HG03064 (cell line): ENCODE measurements around the gene KDM7A.
"Not testable (repeated sequence)": the region's sequence is repeated elsewhere in the genome, so short reads cannot be mapped to it uniquely, and the experiment has no call there.

Experiments
- ATAC-seq: cut with Tn5 transposase; IDR thresholded peaks from one replicate; pipeline ENCODE4 v1.9.1; 2021; ENCODE audit warnings: low read depth; ENCODE audit not compliant: unreplicated experiment

Gene KDM7A

DNA sequence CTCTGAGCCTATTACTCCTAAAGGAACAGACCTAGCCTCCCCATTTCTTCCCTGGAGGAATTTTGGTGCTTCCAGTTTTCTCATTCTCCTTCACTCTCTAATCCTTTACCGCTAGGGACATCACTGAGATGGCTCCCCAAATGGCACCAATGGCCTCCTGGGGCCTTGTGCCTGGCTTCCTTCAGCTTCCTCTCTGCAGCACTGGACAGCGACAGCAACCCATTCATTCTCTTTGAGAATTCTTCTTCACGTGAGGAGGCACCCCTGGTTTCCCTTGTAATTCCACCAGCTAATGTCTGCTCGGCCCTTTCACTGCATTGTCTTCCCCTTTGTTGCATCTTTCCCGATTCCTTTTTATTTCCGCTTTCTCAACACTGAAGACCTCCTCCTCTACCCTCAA lies 24.6 kb upstream of the KDM7A start:
- no peak for ATAC-seq

GRCh38 chr7:140200061-140200989 lies 23.5 kb upstream of the KDM7A start:
- no peak for ATAC-seq

- ATAC-seq, result no peak
Observed at GRCh38 chr7:140197938-140198337, 21.2 kb upstream of the KDM7A start.

DNA sequence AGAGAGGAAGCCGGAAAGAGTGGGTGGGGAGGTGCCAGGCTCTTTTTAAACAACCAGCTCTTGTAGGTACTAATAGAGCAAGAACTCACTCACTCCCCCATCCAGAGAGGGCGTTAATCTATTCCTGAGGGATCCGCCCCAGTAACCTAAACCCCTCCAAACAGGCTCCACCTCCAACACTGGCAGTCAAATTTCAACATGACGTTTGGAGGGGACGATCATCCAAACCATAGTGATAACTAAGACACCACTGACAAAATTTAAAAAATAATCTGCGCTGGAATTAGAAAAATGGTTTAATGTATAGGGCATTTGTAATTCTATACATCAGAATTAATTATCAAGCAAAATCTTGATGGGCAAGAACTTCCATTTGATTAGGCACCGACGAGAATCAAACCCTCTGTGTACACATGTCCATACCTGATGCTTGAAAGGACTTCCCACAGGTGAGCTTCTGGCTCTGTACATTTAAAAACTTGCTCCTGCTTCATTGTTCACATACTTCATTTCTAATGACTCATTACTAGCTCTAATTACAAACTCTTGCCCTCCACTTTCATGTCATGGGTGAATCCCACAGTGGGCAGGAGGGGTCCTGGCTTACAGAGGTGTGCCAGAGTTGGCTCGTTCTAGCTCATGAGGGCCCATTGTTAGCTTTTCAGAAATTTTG lies 20.6 kb upstream of the KDM7A start:
- no peak for ATAC-seq

GRCh38 chr7:140196361-140197217 lies 19.8 kb upstream of the KDM7A start:
- ATAC-seq, result no peak

DNA sequence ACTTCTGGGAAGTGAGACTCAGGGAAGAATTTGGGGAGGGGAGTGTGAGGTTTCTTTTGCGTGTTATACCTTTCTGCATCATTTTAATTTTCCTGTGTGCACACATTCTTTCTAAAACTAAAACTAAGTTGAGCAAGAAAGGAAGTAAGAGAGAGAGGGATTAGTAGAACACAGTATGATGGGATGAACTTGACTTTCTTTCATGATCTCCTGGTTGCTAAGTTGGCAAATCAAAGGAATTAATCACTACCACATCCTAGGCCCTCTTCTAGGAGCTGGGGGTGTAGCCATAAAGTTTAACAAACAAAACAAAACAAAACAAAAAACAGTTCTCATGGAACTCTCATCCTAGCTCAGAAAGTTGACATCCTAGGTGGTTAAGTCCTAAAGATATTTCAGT lies 19.1 kb upstream of the KDM7A start:
- ATAC-seq, result no peak

- no peak for ATAC-seq
Observed at GRCh38 chr7:140192620-140193019, 15.8 kb upstream of the KDM7A start.

- ATAC-seq, result no peak
Observed at GRCh38 chr7:140192176-140192575, 15.4 kb upstream of the KDM7A start.

DNA sequence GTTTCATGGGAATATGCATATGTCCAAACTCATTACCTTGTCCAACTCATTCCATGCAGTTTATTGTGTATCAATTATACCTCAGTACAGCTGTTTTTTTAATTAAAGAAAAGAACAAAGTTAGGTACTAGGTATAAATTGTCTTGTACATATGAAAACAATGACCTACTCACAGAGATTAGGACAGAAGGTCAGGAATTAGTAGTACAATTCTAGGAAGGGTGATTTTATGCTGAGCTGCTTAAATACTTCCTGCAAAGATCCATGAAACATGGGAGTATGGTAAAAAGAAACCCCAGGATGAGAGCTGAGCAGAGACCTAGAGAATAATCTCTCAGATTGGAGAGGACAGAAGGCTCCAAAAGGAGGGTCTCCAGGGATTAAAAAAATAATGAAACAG lies 13.8 kb upstream of the KDM7A start:
- no peak for ATAC-seq

- no peak for ATAC-seq
Observed at GRCh38 chr7:140189917-140190316, 13.1 kb upstream of the KDM7A start.

DNA sequence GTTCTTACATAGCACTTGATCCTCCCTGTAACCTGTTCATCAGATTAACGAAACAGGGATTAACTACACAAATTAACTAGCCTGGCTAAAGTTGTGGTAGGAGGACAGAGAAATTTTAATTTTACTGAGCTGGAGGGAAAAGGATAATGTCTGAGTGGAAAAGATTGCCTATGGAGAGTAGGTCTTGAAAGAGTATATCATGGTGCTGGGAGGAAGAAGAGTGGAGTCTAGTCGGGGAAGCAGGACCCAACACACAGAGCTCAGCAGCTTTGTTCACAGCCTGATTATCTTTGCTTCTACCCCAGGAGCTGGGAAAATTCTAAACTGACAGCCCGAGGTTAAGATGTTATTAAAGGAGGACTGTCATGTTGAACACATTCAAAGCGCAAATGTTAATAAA lies 6.1 kb upstream of the KDM7A start:
- no peak for ATAC-seq

DNA sequence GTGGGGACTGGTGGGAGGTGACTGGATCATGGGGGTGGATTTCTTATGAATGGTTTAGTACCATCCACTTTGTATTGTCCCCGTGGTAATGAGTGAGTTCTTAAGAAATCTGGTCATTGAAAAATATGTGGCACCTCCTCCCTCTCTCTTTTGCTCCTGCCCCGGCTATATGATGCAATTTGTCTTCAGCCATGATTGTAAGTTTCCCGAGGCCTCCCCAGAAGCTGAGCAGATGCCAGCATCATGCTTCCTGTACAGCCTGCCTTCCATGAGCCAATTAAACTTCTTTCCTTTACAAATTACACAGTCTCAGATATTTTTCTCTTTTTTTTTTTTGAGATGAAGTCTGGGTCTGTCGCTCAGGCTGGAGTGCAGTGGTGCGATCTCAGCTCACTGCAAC lies 2.6 kb upstream of the KDM7A start:
- ATAC-seq, result no peak

GRCh38 chr7:140176122-140176701 lies 571 bp downstream of the KDM7A start:
- ATAC-seq, result peak; percentile 8

- peak; percentile 43 for ATAC-seq
Observed at GRCh38 chr7:140175221-140176121, 1.3 kb downstream of the KDM7A start.

GRCh38 chr7:140174217-140174616 lies 2.6 kb downstream of the KDM7A start:
- ATAC-seq, result no peak

DNA sequence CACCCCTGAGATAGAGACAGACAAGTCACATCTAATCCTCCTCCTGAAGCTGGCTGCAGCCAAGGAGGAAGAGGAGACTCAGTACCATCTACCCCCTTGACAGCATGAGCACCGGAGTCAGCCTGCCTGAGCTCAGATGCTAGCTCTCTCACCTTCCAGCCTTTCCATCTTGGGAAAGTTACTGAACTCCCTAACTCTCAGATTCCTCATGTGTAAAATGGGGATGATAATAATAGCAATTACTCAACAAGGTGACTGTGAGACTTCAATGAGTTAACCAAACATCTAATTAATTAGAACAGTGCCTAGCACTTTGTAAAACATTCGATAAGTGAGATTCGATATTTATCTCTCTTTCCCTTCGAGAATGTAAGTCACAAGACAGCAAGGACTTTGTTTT lies 6.4 kb downstream of the KDM7A start:
- ATAC-seq, result no peak

GRCh38 chr7:140168816-140169215 lies 8.0 kb downstream of the KDM7A start:
- ATAC-seq, result no peak

GRCh38 chr7:140165422-140165821 lies 11.4 kb downstream of the KDM7A start:
- ATAC-seq, result no peak

GRCh38 chr7:140162081-140162480 lies 14.7 kb downstream of the KDM7A start:
- ATAC-seq, result not testable (repeated sequence)

GRCh38 chr7:140161047-140161446 lies 15.7 kb downstream of the KDM7A start:
- ATAC-seq, result no peak
